ENCODE measurements around the gene HLA-F. TPM values are rescaled to one million over a fixed set of nuclear protein-coding genes. Genes with fewer than 3 reads are reported as not detected.

Gene HLA-F
- total RNA-seq (1,143 TPM), polyA plus RNA-seq (100 to 1,000 TPM; 302 to 457 (median 429) TPM)

DNA sequence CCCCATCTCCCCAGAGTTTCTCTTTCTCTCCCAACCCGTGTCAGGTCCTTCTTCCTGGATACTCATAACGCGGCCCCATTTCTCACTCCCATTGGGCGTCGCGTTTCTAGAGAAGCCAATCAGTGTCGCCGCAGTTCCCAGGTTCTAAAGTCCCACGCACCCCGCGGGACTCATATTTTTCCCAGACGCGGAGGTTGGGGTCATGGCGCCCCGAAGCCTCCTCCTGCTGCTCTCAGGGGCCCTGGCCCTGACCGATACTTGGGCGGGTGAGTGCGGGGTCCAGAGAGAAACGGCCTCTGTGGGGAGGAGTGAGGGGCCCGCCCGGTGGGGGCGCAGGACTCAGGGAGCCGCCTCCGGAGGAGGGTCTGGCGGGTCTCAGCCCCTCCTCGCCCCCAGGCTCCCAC lies at the start of gene HLA-F:
Gene HLA-F, plus strand, starts transcription at position 173 of the 404 bp plus-strand sequence. Its CDS starts 30 bp downstream, at position 203.
- Mint-ChIP-seq H3K9me3 (no peaks in the 10 kb centered on the region), H3K36me3 (peaks cover 42% of the 10 kb centered on the region), H3K27me3 (no peaks in the 10 kb centered on the region), H3K4me1 (peaks cover 12 to 60% (median 36%) of the 10 kb centered on the region in 4 donors), H3K27ac (peak within 1 kb of the TSS; percentile 96 to 99 (median 98)), H3K4me3 (peak within 1 kb of the TSS; percentile 95 to 100 (median 98))
- H3K27me3 ChIP-seq (ENCODE audit: control insufficient read depth, insufficient read depth, low read length): no peaks in the 10 kb centered on the region
- ATAC-seq (ENCODE audit: low read depth in 2 of 2) (peak; percentile 91), DNase-seq (peak; percentile 80 to 90 (median 86))
- H3K27ac ChIP-seq (ENCODE audit: insufficient read depth, low read length, poor library complexity, severe bottlenecking): peak within 1 kb of the TSS; percentile 98
- H3K4me3 ChIP-seq (ENCODE audit: low read depth, low read length): peak within 1 kb of the TSS; percentile 95
- no peaks in the 10 kb centered on the region for H3K9me3 ChIP-seq (ENCODE audit: control insufficient read depth in 2 of 2, low read length in 2 of 2)
- H3K36me3 ChIP-seq (ENCODE audit: control insufficient read depth, insufficient read depth, low read length): peaks cover 40% of the 10 kb centered on the region
- peaks cover 43% of the 10 kb centered on the region for H3K4me1 ChIP-seq (ENCODE audit: control insufficient read depth, insufficient read depth, low read length, poor library complexity, severe bottlenecking)

DNA sequence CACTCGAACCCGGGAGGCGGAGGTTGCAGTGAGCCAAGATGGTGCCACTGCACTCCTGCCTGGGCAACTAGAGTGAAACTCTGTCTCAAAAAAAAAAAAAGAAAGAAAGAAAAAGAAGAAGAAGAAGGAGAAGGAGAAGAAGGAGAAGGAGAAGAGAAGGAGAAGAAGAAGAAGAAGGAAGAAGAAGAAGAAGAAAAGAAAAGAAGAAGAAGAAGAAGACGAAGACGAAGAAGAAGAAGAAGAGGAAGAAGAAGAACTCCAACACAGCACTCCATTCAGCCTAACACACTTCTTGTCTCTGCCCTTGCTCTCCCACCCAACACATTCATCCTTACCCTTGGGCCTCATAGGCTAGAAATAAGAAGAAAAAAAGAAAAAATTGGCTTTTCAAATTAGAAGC lies 49.2 kb upstream of the HLA-F start:
- Histone ChIP-seq H3K36me3 (ENCODE audit: control insufficient read depth, insufficient read depth, low read length) (no peaks in the 10 kb centered on the region), H3K27ac (ENCODE audit: insufficient read depth, low read length, poor library complexity, severe bottlenecking) (no peak overlapping the region), H3K9me3 (ENCODE audit: control insufficient read depth in 2 of 2, low read length in 2 of 2) (no peaks in the 10 kb centered on the region), H3K4me1 (ENCODE audit: control insufficient read depth, insufficient read depth, low read length, poor library complexity, severe bottlenecking) (no peaks in the 10 kb centered on the region), H3K27me3 (ENCODE audit: control insufficient read depth, insufficient read depth, low read length) (peaks cover 6% of the 10 kb centered on the region), H3K4me3 (ENCODE audit: low read depth, low read length) (no peak overlapping the region)
- no peak for DNase-seq
- ATAC-seq (ENCODE audit: low read depth in 2 of 2): no peak
- Mint-ChIP-seq H3K4me3 (no peak overlapping the region), H3K36me3 (no peaks in the 10 kb centered on the region), H3K4me1 (peaks cover 0 to 5% (median 2%) of the 10 kb centered on the region in 4 donors), H3K27ac (no peak overlapping the region), H3K9me3 (peaks cover 0 to 2% (median 0%) of the 10 kb centered on the region in 7 donors), H3K27me3 (peaks cover 24% of the 10 kb centered on the region)

DNA sequence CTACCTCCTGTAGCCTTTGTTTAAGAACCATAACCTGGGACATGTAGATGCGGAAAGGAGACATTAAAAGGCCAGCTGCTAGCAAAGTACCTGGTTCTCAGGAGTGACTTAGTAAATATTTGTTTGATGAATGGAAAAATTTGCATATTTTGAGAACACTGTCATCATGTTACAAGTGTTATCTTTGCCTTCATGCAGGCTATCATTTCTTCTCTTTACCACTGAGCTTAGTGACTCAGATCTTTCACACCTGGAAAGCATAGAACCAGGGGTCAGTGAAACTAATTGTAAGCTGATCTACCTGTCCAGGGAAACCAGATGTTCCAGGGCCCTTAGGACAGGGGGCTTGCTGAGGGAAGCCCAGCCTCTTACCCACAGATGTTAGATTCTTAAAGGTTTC lies 47.7 kb upstream of the HLA-F start:
- Histone ChIP-seq H3K27ac (ENCODE audit: insufficient read depth, low read length, poor library complexity, severe bottlenecking) (no peak overlapping the region), H3K27me3 (ENCODE audit: control insufficient read depth, insufficient read depth, low read length) (peaks cover 6% of the 10 kb centered on the region), H3K4me1 (ENCODE audit: control insufficient read depth, insufficient read depth, low read length, poor library complexity, severe bottlenecking) (no peaks in the 10 kb centered on the region), H3K9me3 (ENCODE audit: control insufficient read depth in 2 of 2, low read length in 2 of 2) (no peaks in the 10 kb centered on the region), H3K36me3 (ENCODE audit: control insufficient read depth, insufficient read depth, low read length) (no peaks in the 10 kb centered on the region), H3K4me3 (ENCODE audit: low read depth, low read length) (no peak overlapping the region)
- Mint-ChIP-seq H3K27ac (peak overlapping the region in 1 of 3 donors; percentile 33), H3K9me3 (peaks cover 0 to 2% (median 0%) of the 10 kb centered on the region in 7 donors), H3K4me1 (peaks cover 0 to 11% (median 2%) of the 10 kb centered on the region in 4 donors), H3K27me3 (peaks cover 35% of the 10 kb centered on the region), H3K36me3 (no peaks in the 10 kb centered on the region), H3K4me3 (no peak overlapping the region)
- ATAC-seq (ENCODE audit: low read depth in 2 of 2) (no peak), DNase-seq (no peak)

DNA sequence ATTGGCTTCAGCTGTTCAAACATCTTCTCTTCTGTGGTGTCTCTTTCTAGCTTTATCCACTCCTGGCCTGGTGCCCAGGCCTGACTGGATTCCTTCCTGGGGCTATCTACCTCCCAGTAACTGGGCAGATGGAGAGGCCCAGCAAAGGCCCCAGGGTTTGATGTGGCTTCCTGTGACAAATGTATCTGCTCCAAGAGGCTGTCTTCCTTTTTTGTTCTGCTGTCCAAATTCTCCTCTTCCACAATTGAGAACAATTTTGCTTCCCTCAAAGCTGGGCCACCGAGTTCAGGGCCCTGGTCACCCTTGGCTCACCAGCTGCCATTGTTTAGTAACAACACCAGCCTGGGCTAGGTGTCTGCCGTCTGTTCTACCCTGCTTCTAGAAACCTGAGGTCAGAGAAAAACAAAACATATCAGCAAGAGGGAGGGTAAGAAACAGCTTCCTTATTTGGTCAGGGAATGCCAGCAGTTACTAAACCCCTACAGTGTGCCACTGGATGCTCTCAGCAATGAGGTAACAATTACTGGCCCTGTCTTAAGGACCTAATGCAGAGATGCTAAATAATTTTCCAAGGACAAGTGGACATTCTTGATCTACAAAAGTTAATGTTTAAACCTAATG lies 46.1 kb upstream of the HLA-F start:
- Histone ChIP-seq H3K4me3 (ENCODE audit: low read depth, low read length) (no peak overlapping the region), H3K27ac (ENCODE audit: insufficient read depth, low read length, poor library complexity, severe bottlenecking) (no peak overlapping the region), H3K4me1 (ENCODE audit: control insufficient read depth, insufficient read depth, low read length, poor library complexity, severe bottlenecking) (no peaks in the 10 kb centered on the region), H3K9me3 (ENCODE audit: control insufficient read depth in 2 of 2, low read length in 2 of 2) (no peaks in the 10 kb centered on the region), H3K27me3 (ENCODE audit: control insufficient read depth, insufficient read depth, low read length) (no peaks in the 10 kb centered on the region), H3K36me3 (ENCODE audit: control insufficient read depth, insufficient read depth, low read length) (no peaks in the 10 kb centered on the region)
- ATAC-seq (ENCODE audit: low read depth in 2 of 2) (no peak), DNase-seq (no peak)
- no peaks in the 10 kb centered on the region for H3K36me3 Mint-ChIP-seq
- H3K27me3 Mint-ChIP-seq: peaks cover 35% of the 10 kb centered on the region
- no peak overlapping the region for H3K4me3 Mint-ChIP-seq
- no peaks in the 10 kb centered on the region for H3K9me3 Mint-ChIP-seq
- peak overlapping the region in 1 of 3 donors; percentile 72 for H3K27ac Mint-ChIP-seq
- H3K4me1 Mint-ChIP-seq: peaks cover 0 to 14% (median 2%) of the 10 kb centered on the region in 4 donors

DNA sequence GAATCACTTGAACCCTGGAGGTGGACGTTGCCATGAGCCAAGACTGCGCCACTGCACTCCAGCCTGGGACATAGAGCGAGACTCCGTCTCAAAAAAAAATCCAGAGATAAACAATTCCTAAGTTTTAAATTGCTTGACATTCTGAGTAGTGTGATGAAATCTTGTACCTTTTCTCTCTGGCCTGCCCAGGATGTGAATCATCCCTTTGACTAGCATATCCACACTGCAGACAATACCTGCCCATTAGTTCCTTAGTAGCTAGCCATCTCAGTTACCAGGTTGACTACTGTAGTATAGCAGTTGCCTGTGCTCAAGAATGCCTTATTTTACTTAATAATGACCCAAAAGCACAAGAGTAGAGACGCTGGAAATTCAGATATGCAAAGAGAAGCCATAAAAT lies 45.1 kb upstream of the HLA-F start:
- Mint-ChIP-seq H3K27me3 (peaks cover 35% of the 10 kb centered on the region), H3K4me1 (peaks cover 0 to 14% (median 2%) of the 10 kb centered on the region in 4 donors), H3K27ac (no peak overlapping the region), H3K36me3 (no peaks in the 10 kb centered on the region), H3K9me3 (no peaks in the 10 kb centered on the region), H3K4me3 (no peak overlapping the region)
- Histone ChIP-seq H3K36me3 (ENCODE audit: control insufficient read depth, insufficient read depth, low read length) (no peaks in the 10 kb centered on the region), H3K9me3 (ENCODE audit: control insufficient read depth in 2 of 2, low read length in 2 of 2) (no peaks in the 10 kb centered on the region), H3K27ac (ENCODE audit: insufficient read depth, low read length, poor library complexity, severe bottlenecking) (no peak overlapping the region), H3K27me3 (ENCODE audit: control insufficient read depth, insufficient read depth, low read length) (no peaks in the 10 kb centered on the region), H3K4me3 (ENCODE audit: low read depth, low read length) (no peak overlapping the region), H3K4me1 (ENCODE audit: control insufficient read depth, insufficient read depth, low read length, poor library complexity, severe bottlenecking) (no peaks in the 10 kb centered on the region)
- ATAC-seq (ENCODE audit: low read depth in 2 of 2) (no peak), DNase-seq (no peak)

DNA sequence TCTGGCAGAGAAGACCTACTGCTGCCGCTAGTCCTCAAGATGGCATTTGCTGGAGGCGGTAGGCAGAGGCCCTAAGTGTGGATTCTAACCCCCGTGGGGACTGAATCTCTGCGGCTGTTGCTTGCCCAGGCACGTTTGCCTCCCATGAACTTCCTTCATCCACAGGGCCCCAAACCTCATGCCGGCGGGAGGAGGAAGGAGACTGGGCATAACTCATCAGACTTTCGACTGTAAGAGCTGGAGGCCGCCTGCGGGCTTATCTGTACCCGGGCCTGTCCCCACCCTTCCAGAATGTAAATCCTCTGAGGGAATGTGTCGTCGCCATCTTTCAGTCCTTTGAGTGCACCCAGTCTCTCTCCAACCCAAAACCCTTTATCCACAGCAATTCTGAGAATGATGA lies 43.3 kb upstream of the HLA-F start:
- Histone ChIP-seq H3K9me3 (ENCODE audit: control insufficient read depth in 2 of 2, low read length in 2 of 2) (no peaks in the 10 kb centered on the region), H3K4me1 (ENCODE audit: control insufficient read depth, insufficient read depth, low read length, poor library complexity, severe bottlenecking) (no peaks in the 10 kb centered on the region), H3K36me3 (ENCODE audit: control insufficient read depth, insufficient read depth, low read length) (no peaks in the 10 kb centered on the region), H3K27me3 (ENCODE audit: control insufficient read depth, insufficient read depth, low read length) (no peaks in the 10 kb centered on the region), H3K27ac (ENCODE audit: insufficient read depth, low read length, poor library complexity, severe bottlenecking) (no peak overlapping the region), H3K4me3 (ENCODE audit: low read depth, low read length) (no peak overlapping the region)
- DNase-seq (no peak), ATAC-seq (ENCODE audit: low read depth in 2 of 2) (no peak)
- Mint-ChIP-seq H3K4me1 (peaks cover 0 to 14% (median 8%) of the 10 kb centered on the region in 4 donors), H3K4me3 (peak overlapping the region in 2 of 4 donors; percentile 78 to 84), H3K9me3 (no peaks in the 10 kb centered on the region), H3K36me3 (no peaks in the 10 kb centered on the region), H3K27me3 (peaks cover 43% of the 10 kb centered on the region), H3K27ac (no peak overlapping the region)

DNA sequence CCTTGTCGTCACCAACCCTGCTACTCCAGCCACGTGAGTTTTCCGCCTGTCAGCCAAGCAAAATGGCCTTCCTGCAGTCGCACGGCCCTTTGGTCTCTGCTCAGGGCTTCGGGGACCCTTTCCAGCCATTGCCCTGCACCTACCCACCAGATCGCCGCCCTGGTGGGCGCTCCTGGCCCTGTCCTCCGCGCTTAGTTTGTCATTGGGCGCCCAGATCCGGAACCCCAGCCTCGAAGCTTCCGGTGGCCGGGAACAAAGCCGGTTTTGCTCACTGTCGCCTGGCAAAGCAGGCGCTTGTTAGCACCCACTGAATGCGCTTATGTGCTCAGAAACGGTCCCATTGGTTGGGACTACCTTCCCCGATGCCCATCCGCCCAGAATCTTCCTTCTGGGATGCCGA lies 42.8 kb upstream of the HLA-F start:
- Histone ChIP-seq H3K4me1 (ENCODE audit: control insufficient read depth, insufficient read depth, low read length, poor library complexity, severe bottlenecking) (no peaks in the 10 kb centered on the region), H3K4me3 (ENCODE audit: low read depth, low read length) (no peak overlapping the region), H3K27me3 (ENCODE audit: control insufficient read depth, insufficient read depth, low read length) (no peaks in the 10 kb centered on the region), H3K36me3 (ENCODE audit: control insufficient read depth, insufficient read depth, low read length) (no peaks in the 10 kb centered on the region), H3K27ac (ENCODE audit: insufficient read depth, low read length, poor library complexity, severe bottlenecking) (no peak overlapping the region), H3K9me3 (ENCODE audit: control insufficient read depth in 2 of 2, low read length in 2 of 2) (no peaks in the 10 kb centered on the region)
- Mint-ChIP-seq H3K27ac (no peak overlapping the region), H3K27me3 (peaks cover 40% of the 10 kb centered on the region), H3K4me3 (peak overlapping the region in 2 of 4 donors; percentile 78 to 84), H3K4me1 (peaks cover 0 to 14% (median 8%) of the 10 kb centered on the region in 4 donors), H3K36me3 (no peaks in the 10 kb centered on the region), H3K9me3 (no peaks in the 10 kb centered on the region)
- ATAC-seq (ENCODE audit: low read depth in 2 of 2) (no peak), DNase-seq (peak in 1 of 3 donors; percentile 18)

DNA sequence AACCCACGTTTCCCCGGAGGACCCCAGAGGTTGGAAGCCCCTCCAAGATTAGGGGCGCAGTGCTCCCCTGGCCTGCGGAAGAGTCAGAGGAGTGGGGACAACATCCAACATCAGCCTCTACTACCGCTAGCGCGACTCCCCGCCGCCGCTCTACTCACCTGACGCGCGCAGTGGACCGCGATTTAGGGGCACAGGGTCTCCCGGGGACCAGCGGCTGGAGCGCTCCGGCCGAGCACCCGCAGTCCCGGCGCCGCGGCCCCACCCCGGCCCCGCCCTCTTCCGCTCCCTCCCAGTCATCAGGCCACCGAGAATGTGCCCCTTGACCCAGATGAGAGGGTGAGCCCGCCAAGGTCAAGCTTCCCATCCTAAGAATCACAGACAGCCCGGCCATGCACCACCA lies 42.3 kb upstream of the HLA-F start, which contains the start of gene ZFP57:
Gene ZFP57, minus strand, starts transcription at position 249 of the 400 bp plus-strand sequence. CDS start 4,149 bp downstream, outside the sequence.
- no peak within 1 kb of the TSS for H3K4me3 ChIP-seq (ENCODE audit: low read depth, low read length)
- H3K27me3 ChIP-seq (ENCODE audit: control insufficient read depth, insufficient read depth, low read length): no peaks in the 10 kb centered on the region
- H3K36me3 ChIP-seq (ENCODE audit: control insufficient read depth, insufficient read depth, low read length): no peaks in the 10 kb centered on the region
- peaks cover 0 to 14% (median 8%) of the 10 kb centered on the region in 4 donors for H3K4me1 Mint-ChIP-seq
- H3K9me3 Mint-ChIP-seq: no peaks in the 10 kb centered on the region
- no peak within 1 kb of the TSS for H3K27ac Mint-ChIP-seq
- H3K27me3 Mint-ChIP-seq: peaks cover 38% of the 10 kb centered on the region
- ATAC-seq (ENCODE audit: low read depth in 2 of 2) (no peak), DNase-seq (no peak)
- peak within 1 kb of the TSS in 2 of 4 donors; percentile 78 to 84 for H3K4me3 Mint-ChIP-seq
- no peaks in the 10 kb centered on the region for H3K9me3 ChIP-seq (ENCODE audit: control insufficient read depth in 2 of 2, low read length in 2 of 2)
- no peak within 1 kb of the TSS for H3K27ac ChIP-seq (ENCODE audit: insufficient read depth, low read length, poor library complexity, severe bottlenecking)
- H3K36me3 Mint-ChIP-seq: no peaks in the 10 kb centered on the region
- no peaks in the 10 kb centered on the region for H3K4me1 ChIP-seq (ENCODE audit: control insufficient read depth, insufficient read depth, low read length, poor library complexity, severe bottlenecking)
